ENCODE measurements around the gene NSUN7.

DNA sequence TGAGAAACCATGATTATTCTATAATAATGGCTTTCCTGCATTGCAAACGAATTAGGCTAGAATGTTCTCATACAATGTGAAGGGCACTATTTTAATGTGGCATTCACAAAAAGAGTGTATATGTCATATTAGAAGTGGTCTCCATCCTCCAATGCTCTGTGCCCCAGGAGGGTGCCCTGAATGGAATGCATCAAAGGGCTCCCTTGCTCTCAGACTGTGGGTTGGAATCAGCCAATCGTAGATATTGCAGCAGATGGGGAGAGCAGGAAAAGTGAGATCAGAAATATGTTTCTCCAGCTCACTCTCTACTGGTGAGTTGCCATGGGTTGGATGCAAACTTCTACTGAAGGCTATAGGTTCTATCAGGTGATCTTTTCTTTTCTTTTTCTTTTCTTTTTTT, 11.9 kb upstream of the NSUN7 start:
- TF ChIP-seq, protein P1, sequence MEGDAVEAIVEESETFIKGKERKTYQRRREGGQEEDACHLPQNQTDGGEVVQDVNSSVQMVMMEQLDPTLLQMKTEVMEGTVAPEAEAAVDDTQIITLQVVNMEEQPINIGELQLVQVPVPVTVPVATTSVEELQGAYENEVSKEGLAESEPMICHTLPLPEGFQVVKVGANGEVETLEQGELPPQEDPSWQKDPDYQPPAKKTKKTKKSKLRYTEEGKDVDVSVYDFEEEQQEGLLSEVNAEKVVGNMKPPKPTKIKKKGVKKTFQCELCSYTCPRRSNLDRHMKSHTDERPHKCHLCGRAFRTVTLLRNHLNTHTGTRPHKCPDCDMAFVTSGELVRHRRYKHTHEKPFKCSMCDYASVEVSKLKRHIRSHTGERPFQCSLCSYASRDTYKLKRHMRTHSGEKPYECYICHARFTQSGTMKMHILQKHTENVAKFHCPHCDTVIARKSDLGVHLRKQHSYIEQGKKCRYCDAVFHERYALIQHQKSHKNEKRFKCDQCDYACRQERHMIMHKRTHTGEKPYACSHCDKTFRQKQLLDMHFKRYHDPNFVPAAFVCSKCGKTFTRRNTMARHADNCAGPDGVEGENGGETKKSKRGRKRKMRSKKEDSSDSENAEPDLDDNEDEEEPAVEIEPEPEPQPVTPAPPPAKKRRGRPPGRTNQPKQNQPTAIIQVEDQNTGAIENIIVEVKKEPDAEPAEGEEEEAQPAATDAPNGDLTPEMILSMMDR (IDR thresholded peaks at IDR 0.05): no peak
- TF ChIP-seq POLR2A (IDR thresholded peaks at IDR 0.05): no peak

All from testis (tissue), 2 donors.